HG02981 (cell line): ENCODE data around the gene N4BP2L2.
"Not testable (repeated sequence)": the region's sequence is repeated elsewhere in the genome, so short reads cannot be mapped to it uniquely, and the experiment has no call there.

Experiments used
- ATAC-seq: cut with Tn5 transposase; IDR thresholded peaks from one replicate; pipeline ENCODE4 v1.9.1; 2021; ENCODE audit warnings: mild to moderate bottlenecking, moderate library complexity; ENCODE audit not compliant: unreplicated experiment

N4BP2L2 gene

GRCh38 chr13:32538621-32539246 is at the start of gene N4BP2L2:
Gene N4BP2L2, minus strand, starts transcription at chr13:32538795. Its CDS starts 1,768 bp downstream, at chr13:32537027.
- peak; percentile 96 for ATAC-seq

GRCh38 chr13:32587811-32588170 is 49.2 kb upstream of the N4BP2L2 start:
- no peak for ATAC-seq

GRCh38 chr13:32587011-32587810 is 48.6 kb upstream of the N4BP2L2 start:
- peak; percentile 31 for ATAC-seq

GRCh38 chr13:32586080-32586900 is 47.7 kb upstream of the N4BP2L2 start, which contains the start of gene PDS5B:
Gene PDS5B, plus strand, starts transcription at chr13:32586452. Its CDS starts 62,321 bp downstream, at chr13:32648773.
- ATAC-seq: peak; percentile 81

- ATAC-seq: no peak
Measured at GRCh38 chr13:32585550-32586079, 47.0 kb upstream of the N4BP2L2 start.

- ATAC-seq: no peak
Measured at GRCh38 chr13:32582991-32583390, 44.4 kb upstream of the N4BP2L2 start.

- ATAC-seq: no peak
Measured at GRCh38 chr13:32582281-32582680, 43.7 kb upstream of the N4BP2L2 start.

GRCh38 chr13:32581177-32581786 is 42.7 kb upstream of the N4BP2L2 start:
- ATAC-seq: no peak

- ATAC-seq: no peak
Measured at GRCh38 chr13:32577032-32577431, 38.4 kb upstream of the N4BP2L2 start.

- not testable (repeated sequence) for ATAC-seq
Measured at GRCh38 chr13:32575687-32576086, 37.1 kb upstream of the N4BP2L2 start.

GRCh38 chr13:32560842-32561241 is 22.2 kb upstream of the N4BP2L2 start:
- not testable (repeated sequence) for ATAC-seq

- no peak for ATAC-seq
Measured at GRCh38 chr13:32555613-32556012, 17.0 kb upstream of the N4BP2L2 start.

GRCh38 chr13:32553720-32554119 is 15.1 kb upstream of the N4BP2L2 start:
- ATAC-seq: no peak

GRCh38 chr13:32549788-32550187 is 11.2 kb upstream of the N4BP2L2 start:
- no peak for ATAC-seq

GRCh38 chr13:32548837-32549236 is 10.2 kb upstream of the N4BP2L2 start:
- ATAC-seq: no peak

- no peak for ATAC-seq
Measured at GRCh38 chr13:32545083-32545482, 6.5 kb upstream of the N4BP2L2 start.

- no peak for ATAC-seq
Measured at GRCh38 chr13:32542221-32542620, 3.6 kb upstream of the N4BP2L2 start.

- peak; percentile 75 for ATAC-seq
Measured at GRCh38 chr13:32538143-32538620, 413 bp downstream of the N4BP2L2 start.

- no peak for ATAC-seq
Measured at GRCh38 chr13:32537580-32538142, 934 bp downstream of the N4BP2L2 start.

- no peak for ATAC-seq
Measured at GRCh38 chr13:32535748-32536147, 2.8 kb downstream of the N4BP2L2 start.
